ENCODE data around the gene GALP. TPM values are rescaled to one million over a fixed set of nuclear protein-coding genes. Genes with fewer than 3 reads are reported as not detected.

The GALP gene
- total and polyA plus RNA-seq, 10 donors: not detected

DNA sequence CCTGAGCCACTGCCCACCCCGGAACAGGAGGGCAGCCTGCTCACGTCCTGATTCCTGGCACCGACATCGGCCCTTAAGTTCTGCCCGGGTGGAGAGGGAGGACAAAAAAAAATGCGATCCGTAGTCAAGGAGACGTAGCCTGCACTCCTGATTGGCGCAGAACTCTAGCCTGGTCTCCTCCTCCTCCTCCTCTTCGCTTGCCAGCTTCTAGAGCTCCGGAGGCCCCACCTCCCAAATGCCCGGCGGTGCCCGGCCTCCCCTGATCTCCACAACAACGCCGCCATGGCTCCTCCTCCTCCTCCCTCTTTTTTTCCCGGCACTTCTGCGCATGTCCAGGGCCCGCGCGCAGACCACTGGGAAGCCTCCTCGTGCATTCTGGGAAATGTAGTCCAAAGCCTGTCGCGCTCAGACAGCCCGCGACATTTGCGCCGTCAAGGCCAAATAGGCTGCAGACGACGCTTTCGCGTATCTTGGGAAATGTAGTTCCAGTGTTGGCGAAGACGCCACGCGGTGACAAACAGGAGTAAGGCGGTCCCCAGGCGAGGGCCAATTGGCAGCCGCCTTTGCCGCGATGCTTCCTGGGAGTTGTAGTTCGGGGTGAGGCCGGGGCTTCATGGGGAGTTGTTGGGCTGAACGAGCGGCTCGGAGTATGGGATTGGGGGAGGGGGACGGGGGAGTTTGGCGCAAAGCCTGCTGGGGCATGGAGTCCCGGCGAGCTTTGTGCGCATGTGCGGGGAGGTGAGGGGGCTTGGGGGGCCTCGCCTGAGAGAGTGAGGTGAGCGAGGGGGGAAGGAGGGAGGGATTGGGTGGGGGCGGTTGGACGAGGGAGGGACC, 35.0 kb upstream of the GALP start, which contains the start of gene ZNF444:
Gene ZNF444 (plus strand): TSS at position 705 of the 834 bp plus-strand sequence. CDS start 5,625 bp downstream, outside the sequence.
- Histone ChIP-seq H3K27ac (peak within 1 kb of the TSS; percentile 38 to 93 (median 86)), H3K9me3 (no peaks in the 10 kb centered on the region), H3K36me3 (peaks cover 0 to 9% (median 0%) of the 10 kb centered on the region in 6 donors), H3K4me1 (peaks cover 10 to 64% (median 32%) of the 10 kb centered on the region in 6 donors), H3K27me3 (replicated peaks in 1 of 7) (no peaks in the 10 kb centered on the region), H3K4me3 (peak within 1 kb of the TSS; percentile 54 to 76 (median 64))
- TF ChIP-seq, protein P1, sequence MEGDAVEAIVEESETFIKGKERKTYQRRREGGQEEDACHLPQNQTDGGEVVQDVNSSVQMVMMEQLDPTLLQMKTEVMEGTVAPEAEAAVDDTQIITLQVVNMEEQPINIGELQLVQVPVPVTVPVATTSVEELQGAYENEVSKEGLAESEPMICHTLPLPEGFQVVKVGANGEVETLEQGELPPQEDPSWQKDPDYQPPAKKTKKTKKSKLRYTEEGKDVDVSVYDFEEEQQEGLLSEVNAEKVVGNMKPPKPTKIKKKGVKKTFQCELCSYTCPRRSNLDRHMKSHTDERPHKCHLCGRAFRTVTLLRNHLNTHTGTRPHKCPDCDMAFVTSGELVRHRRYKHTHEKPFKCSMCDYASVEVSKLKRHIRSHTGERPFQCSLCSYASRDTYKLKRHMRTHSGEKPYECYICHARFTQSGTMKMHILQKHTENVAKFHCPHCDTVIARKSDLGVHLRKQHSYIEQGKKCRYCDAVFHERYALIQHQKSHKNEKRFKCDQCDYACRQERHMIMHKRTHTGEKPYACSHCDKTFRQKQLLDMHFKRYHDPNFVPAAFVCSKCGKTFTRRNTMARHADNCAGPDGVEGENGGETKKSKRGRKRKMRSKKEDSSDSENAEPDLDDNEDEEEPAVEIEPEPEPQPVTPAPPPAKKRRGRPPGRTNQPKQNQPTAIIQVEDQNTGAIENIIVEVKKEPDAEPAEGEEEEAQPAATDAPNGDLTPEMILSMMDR (IDR thresholded peaks at IDR 0.05 in 8 of 11, conservative IDR thresholded peaks at IDR 0.05 in 3 of 11): peak in 2 of 11 experiments; percentile 29 to 33
- TF ChIP-seq POLR2AphosphoS5 (IDR thresholded peaks at IDR 0.05) (peak; percentile 90 to 94 (median 91)), POLR2A (IDR thresholded peaks at IDR 0.05) (peak in 1 of 3 donors; percentile 84)
- DNase-seq: peak; percentile 99
- 0 to 1% (median 0%) methylated on average over 46 to 56 of the region's 56 CpGs for WGBS, 5 donors
- intact Hi-C loops (cut with DNase I; ENCODE audit: low total_unique reads): no loop called here

DNA sequence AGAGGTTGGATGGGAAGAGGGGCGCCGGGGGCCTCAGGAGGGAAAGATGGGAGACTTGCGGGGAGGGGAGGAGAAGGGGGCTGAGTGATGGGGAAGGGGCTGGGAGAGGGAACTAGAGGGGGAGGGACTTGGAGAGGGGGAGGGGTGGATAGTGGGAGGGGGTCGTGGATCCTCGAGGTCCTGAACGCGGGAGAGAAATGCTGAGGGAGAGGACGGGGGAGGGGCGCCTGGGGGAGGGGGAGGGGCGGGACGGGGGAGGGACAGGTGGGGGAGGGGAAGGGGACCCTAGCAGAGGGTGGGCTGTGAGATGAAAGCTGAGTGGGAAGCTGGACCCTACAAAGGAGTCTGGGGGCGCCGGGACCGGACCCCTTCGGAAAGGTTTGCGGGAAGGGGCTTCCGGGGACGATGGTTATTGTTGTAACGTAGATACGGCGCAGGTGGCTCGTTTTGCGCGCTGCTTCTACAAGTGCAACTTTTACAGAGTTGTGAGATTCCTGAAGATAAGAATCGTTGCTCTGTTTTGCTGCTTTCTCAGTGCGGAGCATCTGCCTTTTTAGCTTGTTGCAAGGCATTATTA, 34.3 kb upstream of the GALP start:
- TF ChIP-seq POLR2A (IDR thresholded peaks at IDR 0.05) (no peak), POLR2AphosphoS5 (IDR thresholded peaks at IDR 0.05) (no peak)
- TF ChIP-seq, protein P1 (IDR thresholded peaks at IDR 0.05 in 8 of 11, conservative IDR thresholded peaks at IDR 0.05 in 3 of 11): no peak
- Histone ChIP-seq H3K9me3 (no peaks in the 10 kb centered on the region), H3K4me3 (peak overlapping the region; percentile 54 to 76 (median 64)), H3K27ac (peak overlapping the region in 7 of 8 donors; percentile 79 to 93 (median 87)), H3K36me3 (peaks cover 0 to 16% (median 2%) of the 10 kb centered on the region in 6 donors), H3K4me1 (peaks cover 10 to 64% (median 32%) of the 10 kb centered on the region in 6 donors), H3K27me3 (replicated peaks in 1 of 7) (no peaks in the 10 kb centered on the region)
- DNase-seq: peak; percentile 86
- intact Hi-C loops (cut with DNase I; ENCODE audit: low total_unique reads): no loop called here
- WGBS, 5 donors: 1 to 5% (median 3%) methylated on average over 18 to 26 of the region's 26 CpGs

DNA sequence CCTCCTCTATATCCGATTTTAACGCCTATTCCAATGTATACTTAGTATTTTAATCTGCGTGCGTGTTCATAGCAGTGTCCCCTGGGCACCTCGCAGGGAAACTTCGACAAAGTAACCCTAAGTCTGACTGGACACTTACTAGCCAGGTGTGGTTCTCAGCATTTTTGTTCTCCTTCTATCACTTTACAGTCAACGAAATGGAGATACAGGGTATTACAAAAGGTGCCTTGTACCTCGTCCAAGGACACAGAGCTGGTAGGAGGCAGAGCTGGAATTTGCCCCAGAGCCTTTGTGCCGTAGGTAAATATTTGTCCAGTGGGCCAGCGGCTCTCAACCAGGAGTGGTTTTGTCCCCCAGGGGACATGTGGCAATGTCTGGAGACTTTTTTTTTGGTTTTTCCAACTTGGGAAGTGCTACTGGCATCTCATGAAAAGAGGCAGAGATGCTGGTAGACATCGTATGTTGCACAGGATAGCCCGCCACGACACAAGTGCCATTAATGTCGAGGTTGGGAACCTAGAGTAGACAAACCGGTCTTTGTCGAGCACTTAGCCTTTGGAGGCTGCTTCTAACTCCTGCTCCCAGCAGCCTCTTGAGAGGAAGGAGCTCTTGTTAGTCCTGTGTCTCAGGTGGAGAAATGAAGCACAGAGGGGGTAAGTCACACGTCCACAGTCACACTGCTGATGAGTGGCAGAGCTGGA, 33.6 kb upstream of the GALP start:
- intact Hi-C loops (cut with DNase I; ENCODE audit: low total_unique reads): no loop called here
- H3K36me3 ChIP-seq: peaks cover 0 to 24% (median 9%) of the 10 kb centered on the region in 6 donors
- 78 to 84% (median 80%) methylated on average over 16 to 17 of the region's 17 CpGs for WGBS, 5 donors
- peak overlapping the region in 5 of 8 donors; percentile 42 to 93 (median 91) for H3K27ac ChIP-seq
- no peak for DNase-seq
- H3K9me3 ChIP-seq: no peaks in the 10 kb centered on the region
- no peaks in the 10 kb centered on the region for H3K27me3 ChIP-seq (replicated peaks in 1 of 7)
- TF ChIP-seq, protein P1 (IDR thresholded peaks at IDR 0.05 in 8 of 11, conservative IDR thresholded peaks at IDR 0.05 in 3 of 11): no peak
- TF ChIP-seq POLR2AphosphoS5 (IDR thresholded peaks at IDR 0.05) (no peak), POLR2A (IDR thresholded peaks at IDR 0.05) (no peak)
- H3K4me1 ChIP-seq: peaks cover 10 to 59% (median 32%) of the 10 kb centered on the region in 6 donors
- H3K4me3 ChIP-seq: peak overlapping the region in 6 of 8 donors; percentile 44 to 76 (median 62)

Measured in spleen (tissue), 11 donors.